Measurements from ENCODE around the gene UACA.

The UACA gene

DNA sequence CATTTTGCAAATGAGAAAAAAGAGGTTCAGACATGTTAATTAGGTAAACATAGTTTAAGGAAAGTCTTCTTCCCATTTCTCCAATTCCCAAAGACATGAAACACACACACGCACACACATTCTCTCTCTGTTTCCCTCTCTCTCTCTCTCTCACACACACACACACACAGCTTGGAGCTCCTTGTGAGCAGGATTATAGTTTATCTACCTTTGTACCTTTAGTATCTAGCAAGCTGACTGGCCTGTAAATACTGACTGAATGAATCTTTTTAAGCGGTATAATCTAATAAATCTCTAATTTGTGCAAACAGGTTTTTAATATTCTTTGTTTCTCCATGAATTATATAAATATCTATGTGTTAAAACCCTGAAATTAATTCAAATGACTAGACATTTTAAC, 73.3 kb downstream of the UACA start:
- no peak for DNase-seq (ENCODE audit: low read depth)
- H3K4me3 ChIP-seq (ENCODE audit: low read depth, low read length) = no peak overlapping the region
- TF ChIP-seq, protein P1, sequence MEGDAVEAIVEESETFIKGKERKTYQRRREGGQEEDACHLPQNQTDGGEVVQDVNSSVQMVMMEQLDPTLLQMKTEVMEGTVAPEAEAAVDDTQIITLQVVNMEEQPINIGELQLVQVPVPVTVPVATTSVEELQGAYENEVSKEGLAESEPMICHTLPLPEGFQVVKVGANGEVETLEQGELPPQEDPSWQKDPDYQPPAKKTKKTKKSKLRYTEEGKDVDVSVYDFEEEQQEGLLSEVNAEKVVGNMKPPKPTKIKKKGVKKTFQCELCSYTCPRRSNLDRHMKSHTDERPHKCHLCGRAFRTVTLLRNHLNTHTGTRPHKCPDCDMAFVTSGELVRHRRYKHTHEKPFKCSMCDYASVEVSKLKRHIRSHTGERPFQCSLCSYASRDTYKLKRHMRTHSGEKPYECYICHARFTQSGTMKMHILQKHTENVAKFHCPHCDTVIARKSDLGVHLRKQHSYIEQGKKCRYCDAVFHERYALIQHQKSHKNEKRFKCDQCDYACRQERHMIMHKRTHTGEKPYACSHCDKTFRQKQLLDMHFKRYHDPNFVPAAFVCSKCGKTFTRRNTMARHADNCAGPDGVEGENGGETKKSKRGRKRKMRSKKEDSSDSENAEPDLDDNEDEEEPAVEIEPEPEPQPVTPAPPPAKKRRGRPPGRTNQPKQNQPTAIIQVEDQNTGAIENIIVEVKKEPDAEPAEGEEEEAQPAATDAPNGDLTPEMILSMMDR (conservative IDR thresholded peaks at IDR 0.05; ENCODE audit: low read depth, low read length) = no peak

DNA sequence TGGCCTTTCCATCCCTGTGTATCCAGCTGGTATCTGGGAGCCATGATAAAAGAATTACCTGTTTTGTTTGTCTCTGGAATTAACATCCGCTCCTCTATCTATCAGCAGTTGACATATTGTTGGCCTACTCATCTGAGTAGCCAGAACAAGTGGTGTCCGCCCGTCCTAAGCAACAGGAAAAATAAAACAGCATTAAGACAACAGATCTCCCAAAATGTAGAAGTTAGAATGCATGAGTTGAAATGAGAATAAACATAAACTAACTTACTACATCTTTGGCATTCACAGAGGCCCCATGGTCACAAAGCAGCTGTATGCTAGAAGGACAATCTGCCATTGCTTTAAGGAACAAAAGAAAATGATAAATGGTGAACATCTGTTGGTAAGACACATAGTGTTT, 75.9 kb downstream of the UACA start:
- no peak for DNase-seq (ENCODE audit: low read depth)
- TF ChIP-seq, protein P1 (conservative IDR thresholded peaks at IDR 0.05; ENCODE audit: low read depth, low read length) = no peak
- H3K4me3 ChIP-seq (ENCODE audit: low read depth, low read length) = no peak overlapping the region

DNA sequence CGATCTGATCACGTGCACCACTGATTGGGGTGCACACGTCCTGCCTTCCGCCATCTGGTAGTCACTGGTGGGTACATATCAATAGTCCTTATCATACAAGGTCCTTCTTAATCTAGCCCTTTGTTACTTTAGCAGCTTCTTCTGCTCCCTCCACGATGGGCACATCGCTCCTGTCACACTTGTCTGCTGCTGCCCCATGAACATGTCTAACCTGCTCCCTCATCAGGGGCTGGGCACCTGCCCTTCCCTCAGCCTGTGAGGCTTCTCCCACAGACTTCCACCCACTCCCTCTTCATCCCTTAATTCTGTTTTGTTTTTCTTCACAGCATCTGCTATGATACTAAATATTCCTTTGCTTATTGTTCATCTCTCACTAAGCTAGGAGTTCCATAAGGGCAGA, 82.5 kb downstream of the UACA start:
- DNase-seq (ENCODE audit: low read depth) = no peak
- TF ChIP-seq, protein P1 (conservative IDR thresholded peaks at IDR 0.05; ENCODE audit: low read depth, low read length) = no peak
- H3K4me3 ChIP-seq (ENCODE audit: low read depth, low read length) = no peak overlapping the region

DNA sequence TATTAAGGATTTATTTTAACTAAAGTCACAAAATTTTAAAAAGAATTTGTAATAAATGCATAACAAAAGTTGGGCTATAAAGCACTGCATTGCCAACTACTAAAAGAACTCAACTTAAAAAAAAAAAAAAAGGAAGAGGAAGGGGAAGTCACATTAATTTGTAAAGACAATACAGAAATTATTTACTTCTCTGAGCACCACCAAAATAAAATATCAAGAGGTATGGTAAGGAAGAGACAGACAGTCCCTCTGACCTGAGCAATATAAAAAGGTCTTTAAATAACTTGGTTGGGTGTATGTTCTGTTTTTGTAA, 83.5 kb downstream of the UACA start:
- no peak overlapping the region for H3K4me3 ChIP-seq (ENCODE audit: low read depth, low read length)
- TF ChIP-seq, protein P1 (conservative IDR thresholded peaks at IDR 0.05; ENCODE audit: low read depth, low read length) = no peak
- DNase-seq (ENCODE audit: low read depth) = no peak

DNA sequence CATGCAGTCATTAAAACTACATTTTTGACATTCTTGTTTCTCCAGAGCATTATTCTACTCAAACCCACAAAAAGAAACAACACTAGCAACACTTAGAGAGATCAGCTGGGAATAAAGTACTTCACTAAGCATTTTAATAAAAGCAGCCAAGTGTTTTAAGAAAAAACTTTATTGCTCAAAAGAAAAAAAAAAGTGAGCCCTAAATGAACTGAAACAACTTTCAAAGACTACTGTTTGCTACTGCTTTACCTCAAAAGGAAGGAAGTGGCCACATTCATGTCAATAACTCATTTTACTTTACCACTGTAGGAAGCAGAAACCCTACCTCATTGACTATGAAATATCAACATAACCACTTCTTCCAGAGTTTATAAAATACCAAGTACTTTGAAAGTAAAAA, 91.3 kb downstream of the UACA start:
- TF ChIP-seq, protein P1 (conservative IDR thresholded peaks at IDR 0.05; ENCODE audit: low read depth, low read length) = no peak
- H3K4me3 ChIP-seq (ENCODE audit: low read depth, low read length) = no peak overlapping the region
- DNase-seq (ENCODE audit: low read depth) = no peak

DNA sequence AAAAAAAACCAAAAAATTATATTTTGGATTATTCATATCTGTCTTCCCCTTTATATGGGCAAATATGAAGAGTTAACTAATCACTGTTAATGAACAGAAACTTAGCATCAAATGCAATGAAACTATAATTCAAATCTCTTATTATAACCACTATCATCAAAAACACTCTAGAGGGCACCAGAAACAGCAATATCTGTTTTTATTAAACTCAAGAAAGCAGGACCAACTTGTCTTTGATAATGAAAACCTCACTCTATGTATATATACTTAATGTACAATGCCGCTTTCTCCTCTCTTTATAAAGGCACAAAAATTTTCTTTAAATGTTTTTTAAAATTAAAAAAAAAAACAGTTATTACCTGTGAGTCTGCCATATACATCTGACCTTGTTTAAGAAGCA, 92.7 kb downstream of the UACA start:
- peak; percentile 41 for DNase-seq (ENCODE audit: low read depth)
- TF ChIP-seq, protein P1 (conservative IDR thresholded peaks at IDR 0.05; ENCODE audit: low read depth, low read length) = peak; percentile 23
- no peak overlapping the region for H3K4me3 ChIP-seq (ENCODE audit: low read depth, low read length)

DNA sequence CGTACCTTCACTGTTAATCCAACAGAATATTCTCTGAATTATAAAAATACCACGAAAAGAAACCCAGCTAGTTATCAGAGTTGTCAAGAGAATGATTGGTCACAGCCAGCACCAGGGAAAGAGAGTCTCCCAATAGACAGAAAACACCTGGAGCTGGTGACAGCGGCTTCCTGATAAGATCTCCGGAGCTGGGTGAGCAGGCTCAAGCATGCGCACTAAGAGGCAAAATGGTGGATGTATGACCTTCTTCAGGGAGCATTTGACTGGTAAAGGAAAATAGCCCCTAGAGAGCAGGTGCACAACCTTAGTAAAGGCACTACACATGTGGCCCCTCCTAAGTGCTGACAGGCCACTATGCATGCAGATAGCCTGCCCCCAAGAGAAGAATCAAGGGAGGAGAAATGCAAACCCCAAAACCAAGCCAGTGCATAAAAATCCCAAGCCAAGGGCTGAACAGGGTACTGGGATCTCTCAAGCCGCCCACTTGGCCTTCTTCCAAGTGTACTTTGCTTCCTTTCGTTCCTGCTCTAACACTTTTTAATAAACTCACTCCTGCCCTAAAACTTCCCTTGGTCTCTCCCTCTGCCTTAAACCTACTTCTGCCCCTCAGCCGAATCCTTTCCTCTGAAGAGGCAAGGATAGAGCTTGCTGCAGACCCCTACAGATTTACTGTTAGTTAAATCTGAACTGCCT, 93.2 kb downstream of the UACA start:
- H3K4me3 ChIP-seq (ENCODE audit: low read depth, low read length) = no peak overlapping the region
- TF ChIP-seq, protein P1 (conservative IDR thresholded peaks at IDR 0.05; ENCODE audit: low read depth, low read length) = no peak
- no peak for DNase-seq (ENCODE audit: low read depth)

Data from choroid plexus epithelial cell (primary cell).